Cardiac muscle cell (in vitro differentiated cells and primary cell): Measurements from ENCODE around the gene EPN1. TPM values are rescaled to one million over a fixed set of nuclear protein-coding genes. Genes with fewer than 3 reads are reported as not detected.
A peak's percentile ranks its signal among the peaks of the same experiment; 100 is the strongest.

Source experiments
- DNase-seq, 2 donors: peaks; one replicate each; pipeline versions ENCODE4 v3.0.0 to v3.0.0-alpha.2; 2010 to 2017; ENCODE audit warnings: low read depth in 1 of 2, low spot score in 1 of 2
- H3K27ac ChIP-seq: fragments of 200-600 bp; sonication (generic); 2 replicates; pipeline ENCODE4 v1.5.1; 2016
- H3K27me3 ChIP-seq: fragments of 200-600 bp; sonication (generic); 2 replicates; pipeline ENCODE4 v1.6.0; 2016; ENCODE audit warnings: control low read depth
- H3K36me3 ChIP-seq: fragments of 200-600 bp; sonication (generic); 2 replicates; pipeline ENCODE4 v1.5.1; 2016; ENCODE audit warnings: control low read depth
- H3K4me1 ChIP-seq: fragments of 200-600 bp; sonication (generic); 2 replicates; pipeline ENCODE4 v1.8.1; 2017; ENCODE audit warnings: low read depth, mild to moderate bottlenecking, mixed run types
- H3K4me3 ChIP-seq: fragments of 200-600 bp; sonication (generic); 2 replicates; pipeline ENCODE4 v1.5.1; 2016; ENCODE audit warnings: mild to moderate bottlenecking
- H3K9me3 ChIP-seq: fragments of 200-600 bp; sonication (generic); 2 replicates; pipeline ENCODE4 v1.5.1; 2017; ENCODE audit warnings: low read depth, mild to moderate bottlenecking, control low read depth
- polyA plus RNA-seq: library from polyadenylated mRNA; unstranded; fragments of >200 nt; fragmentation: Nextera tagmentation; extraction: Ambion mirVana; gene quantifications from 2 replicates; pipeline ENCODE4 v1.2.1, GENCODE V29; 2016
- total RNA-seq: library from RNA; depleted of rRNA; stranded (reverse); fragments of >200 nt; gene quantifications from 2 replicates; pipeline ENCODE4 v1.2.3, GENCODE V29; 2016
- TF ChIP-seq, protein P1 (sequence below): IDR thresholded peaks from 2 replicates; pipeline ENCODE4 v1.5.1; 2012; ENCODE audit warnings: low read depth, mild to moderate bottlenecking, low read length

EPN1 gene
- total and polyA plus RNA-seq, 2 experiments from 2014 or later: 164 to 173 TPM

DNA sequence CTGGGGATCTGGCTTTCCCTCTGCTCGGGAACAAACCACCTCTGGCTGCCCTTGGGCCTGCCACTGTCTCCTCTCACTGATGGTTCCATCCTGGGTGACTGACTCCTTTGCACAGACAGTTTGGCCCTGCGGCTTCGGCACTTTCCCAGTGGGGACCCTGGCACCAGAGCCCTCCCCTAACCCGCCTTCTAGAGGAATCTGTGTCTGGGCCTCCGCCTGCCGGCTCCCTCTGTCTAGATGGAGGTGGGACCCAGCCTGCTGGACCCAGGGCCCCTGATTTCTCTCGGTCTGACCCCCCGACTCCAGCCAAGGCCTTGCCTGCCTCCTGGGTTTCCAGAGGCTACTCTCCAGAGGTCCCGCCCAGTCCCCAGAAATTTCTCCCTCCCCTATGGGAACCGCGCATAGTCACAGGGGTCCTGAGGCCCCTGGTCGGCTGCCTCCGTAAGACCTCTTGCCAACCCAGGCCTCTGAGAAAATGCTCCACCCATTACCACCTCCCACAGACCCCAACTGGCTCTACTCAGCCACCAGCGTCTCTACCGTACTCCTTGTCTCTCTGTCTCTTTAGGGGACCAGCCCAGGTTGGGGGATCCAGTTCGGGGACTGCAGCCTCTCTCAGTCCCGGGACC is 24.3 kb upstream of the EPN1 start:
- Histone ChIP-seq H3K9me3 (no peaks in the 10 kb centered on the region), H3K36me3 (no peaks in the 10 kb centered on the region), H3K27me3 (no peaks in the 10 kb centered on the region), H3K27ac (no peak overlapping the region), H3K4me1 (peaks cover 3% of the 10 kb centered on the region), H3K4me3 (no peak overlapping the region)
- TF ChIP-seq, protein P1, sequence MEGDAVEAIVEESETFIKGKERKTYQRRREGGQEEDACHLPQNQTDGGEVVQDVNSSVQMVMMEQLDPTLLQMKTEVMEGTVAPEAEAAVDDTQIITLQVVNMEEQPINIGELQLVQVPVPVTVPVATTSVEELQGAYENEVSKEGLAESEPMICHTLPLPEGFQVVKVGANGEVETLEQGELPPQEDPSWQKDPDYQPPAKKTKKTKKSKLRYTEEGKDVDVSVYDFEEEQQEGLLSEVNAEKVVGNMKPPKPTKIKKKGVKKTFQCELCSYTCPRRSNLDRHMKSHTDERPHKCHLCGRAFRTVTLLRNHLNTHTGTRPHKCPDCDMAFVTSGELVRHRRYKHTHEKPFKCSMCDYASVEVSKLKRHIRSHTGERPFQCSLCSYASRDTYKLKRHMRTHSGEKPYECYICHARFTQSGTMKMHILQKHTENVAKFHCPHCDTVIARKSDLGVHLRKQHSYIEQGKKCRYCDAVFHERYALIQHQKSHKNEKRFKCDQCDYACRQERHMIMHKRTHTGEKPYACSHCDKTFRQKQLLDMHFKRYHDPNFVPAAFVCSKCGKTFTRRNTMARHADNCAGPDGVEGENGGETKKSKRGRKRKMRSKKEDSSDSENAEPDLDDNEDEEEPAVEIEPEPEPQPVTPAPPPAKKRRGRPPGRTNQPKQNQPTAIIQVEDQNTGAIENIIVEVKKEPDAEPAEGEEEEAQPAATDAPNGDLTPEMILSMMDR: no peak
- DNase-seq: no peak

DNA sequence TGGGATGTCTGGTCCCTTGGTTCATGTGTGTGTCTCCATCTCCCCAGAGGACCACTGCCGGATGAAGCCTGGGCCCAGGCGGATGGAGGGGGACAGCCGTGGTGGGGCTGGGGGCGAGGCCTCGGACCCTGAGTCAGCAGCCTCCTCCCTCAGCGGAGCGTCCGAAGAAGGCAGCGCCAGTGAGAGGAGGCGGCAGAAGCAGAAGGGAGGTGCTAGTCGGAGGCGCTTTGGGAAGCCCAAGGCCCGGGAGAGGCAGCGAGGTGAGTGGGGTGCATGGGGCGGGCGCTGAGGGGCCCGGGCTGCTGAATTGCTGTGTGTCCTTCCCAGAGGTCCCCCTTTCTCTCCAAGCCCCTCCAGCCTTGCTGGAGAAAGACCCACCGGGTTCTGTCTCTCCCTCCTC is 23.8 kb upstream of the EPN1 start:
- no peak overlapping the region for H3K4me3 ChIP-seq
- H3K27me3 ChIP-seq: no peaks in the 10 kb centered on the region
- no peaks in the 10 kb centered on the region for H3K9me3 ChIP-seq
- no peaks in the 10 kb centered on the region for H3K36me3 ChIP-seq
- peaks cover 7% of the 10 kb centered on the region for H3K4me1 ChIP-seq
- TF ChIP-seq, protein P1: no peak
- H3K27ac ChIP-seq: no peak overlapping the region
- no peak for DNase-seq

DNA sequence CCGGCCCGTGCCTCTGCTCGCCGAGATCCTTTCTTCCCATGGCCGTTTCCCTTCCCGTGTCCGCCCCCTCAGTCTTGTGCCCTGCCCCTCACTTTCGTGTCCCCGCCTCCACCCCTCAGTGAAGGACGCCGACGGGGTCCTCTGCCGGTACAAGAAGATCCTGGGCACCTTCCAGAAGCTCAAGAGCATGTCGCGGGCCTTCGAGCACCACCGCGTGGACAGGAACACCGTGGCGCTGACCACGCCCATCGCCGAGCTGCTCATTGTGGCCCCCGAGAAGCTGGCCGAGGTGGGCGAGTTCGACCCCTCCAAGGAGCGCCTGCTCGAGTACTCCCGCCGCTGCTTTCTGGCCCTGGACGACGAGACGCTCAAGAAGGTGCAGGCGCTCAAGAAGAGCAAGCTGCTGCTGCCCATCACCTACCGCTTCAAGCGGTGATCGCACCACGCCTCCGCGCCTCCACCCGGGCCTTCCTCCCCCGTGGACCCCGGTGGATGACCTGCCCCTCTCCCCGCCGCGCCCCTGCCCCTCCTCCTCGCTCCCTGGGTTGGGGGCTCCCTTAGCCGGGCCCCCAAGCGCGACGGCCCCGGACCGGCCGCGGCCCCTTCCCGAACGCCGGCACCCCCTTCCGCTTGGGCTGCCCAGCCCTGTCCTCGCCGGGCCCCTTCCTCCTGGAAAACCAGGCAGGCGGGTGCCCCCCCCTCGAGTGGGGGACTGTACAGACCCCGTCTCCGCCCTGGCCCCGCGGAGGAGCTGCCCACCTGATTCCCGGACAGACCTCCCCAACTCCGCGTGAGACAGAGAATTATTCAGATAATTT is 22.5 kb upstream of the EPN1 start:
- Histone ChIP-seq H3K4me3 (no peak overlapping the region), H3K27me3 (no peaks in the 10 kb centered on the region), H3K4me1 (peaks cover 13% of the 10 kb centered on the region), H3K27ac (peak overlapping the region; percentile 54), H3K9me3 (no peaks in the 10 kb centered on the region), H3K36me3 (no peaks in the 10 kb centered on the region)
- TF ChIP-seq, protein P1: no peak
- DNase-seq: no peak

DNA sequence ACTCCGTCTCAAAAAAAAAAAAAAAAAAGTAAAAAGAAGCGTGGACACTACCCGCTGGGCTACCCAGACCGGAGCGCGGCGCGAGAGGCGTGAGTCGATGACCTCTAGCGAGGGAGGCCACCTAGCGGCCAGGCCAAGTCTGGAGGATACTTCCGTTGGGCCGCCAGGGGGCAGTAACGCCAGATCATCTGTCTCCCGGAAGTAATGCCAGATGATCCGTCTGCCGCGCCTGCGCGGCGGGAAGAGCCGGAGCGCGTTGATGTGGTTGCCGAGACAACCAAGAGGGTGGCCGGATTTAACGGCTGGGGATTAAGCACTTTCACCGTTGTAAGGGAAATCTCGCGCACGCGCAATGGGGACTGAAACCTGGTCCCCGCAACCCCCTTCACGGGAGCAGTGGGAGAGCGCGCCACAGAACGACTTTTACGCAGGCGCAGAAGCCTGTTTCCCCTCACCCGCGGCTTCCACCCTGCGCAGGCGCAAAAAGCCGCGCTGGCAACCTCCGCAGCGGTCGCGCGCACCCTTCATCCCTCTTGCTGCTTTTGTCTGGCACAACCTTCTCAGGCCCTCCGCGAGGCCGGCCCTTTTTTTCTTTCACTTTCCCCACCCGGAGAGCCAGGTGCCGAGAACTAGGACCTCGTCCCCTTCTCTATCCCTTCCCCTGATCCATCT is 21.2 kb upstream of the EPN1 start:
- Histone ChIP-seq H3K4me3 (peak overlapping the region; percentile 79), H3K36me3 (no peaks in the 10 kb centered on the region), H3K27ac (peak overlapping the region; percentile 99), H3K27me3 (no peaks in the 10 kb centered on the region), H3K9me3 (no peaks in the 10 kb centered on the region), H3K4me1 (peaks cover 13% of the 10 kb centered on the region)
- peak; percentile 99 for DNase-seq
- TF ChIP-seq, protein P1: peak; percentile 100

DNA sequence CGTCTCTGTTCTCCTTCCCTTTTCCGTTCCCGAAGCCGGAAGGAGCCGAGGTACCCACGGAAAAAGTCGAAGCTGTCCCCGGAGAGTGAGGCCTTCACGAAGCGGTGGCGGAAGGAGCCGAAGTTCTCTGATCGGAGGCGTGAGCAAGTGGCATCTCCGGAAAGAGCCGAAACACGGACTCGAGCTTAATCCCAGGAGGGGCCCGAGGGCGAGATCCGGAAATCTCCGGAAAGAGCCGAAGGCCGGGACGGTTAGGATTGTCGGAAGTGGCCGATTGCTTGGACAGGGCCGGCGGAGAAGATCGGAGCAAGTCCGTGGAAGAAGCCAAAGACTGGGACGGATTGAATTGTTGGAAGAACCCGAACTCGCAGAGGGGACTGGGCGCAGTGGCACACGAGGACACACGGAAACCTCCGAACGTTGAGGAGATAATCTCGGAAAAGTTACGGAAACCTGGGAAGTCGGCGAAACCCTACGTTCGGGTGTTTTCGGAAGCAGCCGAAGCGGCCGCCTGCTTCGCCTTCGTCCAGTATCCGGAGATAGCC is 20.6 kb upstream of the EPN1 start:
- TF ChIP-seq, protein P1: no peak
- Histone ChIP-seq H3K27ac (peak overlapping the region; percentile 99), H3K9me3 (no peaks in the 10 kb centered on the region), H3K4me1 (peaks cover 13% of the 10 kb centered on the region), H3K4me3 (peak overlapping the region; percentile 79), H3K27me3 (no peaks in the 10 kb centered on the region), H3K36me3 (no peaks in the 10 kb centered on the region)
- peak; percentile 100 for DNase-seq
